ENCODE measurements around the gene XPA. TPM values are rescaled to one million over a fixed set of nuclear protein-coding genes. Genes with fewer than 3 reads are reported as not detected.

The XPA gene
- total and polyA plus RNA-seq, 2 of the 8 experiments (the other 6 are each of a cell fraction or from before 2014, with no cell fraction given), result 0.24 to 2.6 TPM

- TF ChIP-seq, protein P1, sequence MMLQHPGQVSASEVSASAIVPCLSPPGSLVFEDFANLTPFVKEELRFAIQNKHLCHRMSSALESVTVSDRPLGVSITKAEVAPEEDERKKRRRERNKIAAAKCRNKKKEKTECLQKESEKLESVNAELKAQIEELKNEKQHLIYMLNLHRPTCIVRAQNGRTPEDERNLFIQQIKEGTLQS (IDR thresholded peaks at IDR 0.05; ENCODE audit: insufficient read depth, low read depth, low read length), result no peak
These were observed 45.5 kb downstream of the XPA start (continued) for GRCh38 chr9:97651646-97652045.
